Panc1 (cell line): ENCODE results near the gene ITGA8. TPM values are rescaled to one million over a fixed set of nuclear protein-coding genes. Genes with fewer than 3 reads are reported as not detected.

Experiments
- ATAC-seq: fragments of 200-7000 bp; cut with Tn5 transposase; 2 replicates; pipeline ENCODE4 v1.9.1; 2020; ENCODE audit warnings: mild to moderate bottlenecking, moderate library complexity
- BruUV-seq: library from RNA; stranded (reverse); fragments of 400-500 nt; replicated peaks from 2 replicates; lab custom pipeline; 2021; lab: Mats Ljungman, UMichigan
- CTCF ChIA-PET: fragments of 300-600 bp; sonication (Branson Sonifier 250); formaldehyde crosslinking; loops from one replicate; lab custom pipeline; 2022; ENCODE audit warnings: antibody characterized with exemption; lab: Charles Lee
- POLR2A ChIA-PET: fragments of 300-600 bp; sonication (Branson Sonifier 250); formaldehyde crosslinking; loops from one replicate; lab custom pipeline; 2022; ENCODE audit warnings: antibody characterized with exemption; lab: Charles Lee
- DNase-seq: peaks from one replicate; pipeline ENCODE4 v3.0.0-alpha.2; 2010; ENCODE audit warnings: low read depth, low spot score
- H3K27ac ChIP-seq: 2 replicates; pipeline ENCODE4 v1.5.1; 2011; ENCODE audit warnings: mild to moderate bottlenecking, low read length, inconsistent platforms
- H3K27me3 ChIP-seq: fragments of 200-500 bp; sonication (Bioruptor generic); 2 replicates; pipeline ENCODE4 v1.6.0; 2014; ENCODE audit warnings: low read length, inconsistent platforms; ENCODE audit not compliant: control insufficient read depth, insufficient read depth
- H3K36me3 ChIP-seq: fragments of 200-500 bp; sonication (Bioruptor generic); 2 replicates; pipeline ENCODE4 v1.5.1; 2014; ENCODE audit warnings: inconsistent platforms, mild to moderate bottlenecking, low read length, moderate library complexity; ENCODE audit not compliant: control insufficient read depth, insufficient read depth
- H3K4me1 ChIP-seq: 2 replicates; pipeline ENCODE4 v1.5.1; 2011; ENCODE audit warnings: inconsistent platforms, mild to moderate bottlenecking, low read length, moderate library complexity; ENCODE audit not compliant: control insufficient read depth, insufficient read depth
- H3K4me3 ChIP-seq, 2 experiments: 2 replicates each; pipeline ENCODE4 v1.5.1; 2011 to 2012; ENCODE audit warnings: low read depth in 2 of 2, low read length in 2 of 2, mild to moderate bottlenecking in 2 of 2, inconsistent platforms in 1 of 2, moderate library complexity in 1 of 2
- H3K9me3 ChIP-seq: fragments of 200-500 bp; sonication (Bioruptor generic); 2 replicates; pipeline ENCODE4 v1.5.1; 2014; ENCODE audit warnings: low read depth, mild to moderate bottlenecking, inconsistent platforms, low read length, moderate library complexity; ENCODE audit not compliant: control insufficient read depth, insufficient read depth
- CTCF ChIP-seq: fragments of 450-650 bp; IDR thresholded peaks from 2 replicates; pipeline ENCODE4 v1.5.1; 2017; ENCODE audit warnings: mild to moderate bottlenecking
- POLR2AphosphoS5 ChIP-seq: IDR thresholded peaks from 2 replicates; pipeline ENCODE4 v1.6.1; 2012; ENCODE audit warnings: mild to moderate bottlenecking, low read depth, low read length, moderate library complexity
- SIN3A ChIP-seq: IDR thresholded peaks from 2 replicates; pipeline ENCODE4 v1.6.1; 2012; ENCODE audit warnings: low read depth, mild to moderate bottlenecking, low read length, moderate library complexity, borderline replicate concordance; ENCODE audit not compliant: insufficient read depth
- TCF7L2 ChIP-seq: IDR thresholded peaks from 2 replicates; pipeline ENCODE4 v1.6.1; 2011; ENCODE audit warnings: mild to moderate bottlenecking, low read depth, low read length, inconsistent platforms
- in situ Hi-C: cut with HindIII; loops from 2 replicates; pipeline ENCODE4 v1.10.0; 2016; ENCODE audit warnings: low sequenced_read_pairs, low pct_unique_long_range_greater_than_20kb
- intact Hi-C: fragments of 100-400 bp; cut with micrococcal nuclease; formaldehyde crosslinking; loops from one replicate; pipeline ENCODE4 v1.10.0; 2022; ENCODE audit not compliant: unreplicated experiment
- total RNA-seq: library from RNA; stranded (reverse); gene quantifications from one replicate; pipeline ENCODE4 v1.2.1, GENCODE V29; 2021; ENCODE audit not compliant: unreplicated experiment
- TF ChIP-seq, protein P1 (sequence below), 2 experiments: IDR thresholded peaks; 2 replicates each; pipeline ENCODE4 v1.6.1; 2011 to 2012; ENCODE audit warnings: low read depth in 2 of 2, control low read depth in 1 of 2, low read length in 1 of 2, mild to moderate bottlenecking in 1 of 2, moderate library complexity in 1 of 2; ENCODE audit not compliant: insufficient read depth in 1 of 2

The ITGA8 gene
- total RNA-seq, 1 experiment from 2014 or later: 0.18 TPM

DNA sequence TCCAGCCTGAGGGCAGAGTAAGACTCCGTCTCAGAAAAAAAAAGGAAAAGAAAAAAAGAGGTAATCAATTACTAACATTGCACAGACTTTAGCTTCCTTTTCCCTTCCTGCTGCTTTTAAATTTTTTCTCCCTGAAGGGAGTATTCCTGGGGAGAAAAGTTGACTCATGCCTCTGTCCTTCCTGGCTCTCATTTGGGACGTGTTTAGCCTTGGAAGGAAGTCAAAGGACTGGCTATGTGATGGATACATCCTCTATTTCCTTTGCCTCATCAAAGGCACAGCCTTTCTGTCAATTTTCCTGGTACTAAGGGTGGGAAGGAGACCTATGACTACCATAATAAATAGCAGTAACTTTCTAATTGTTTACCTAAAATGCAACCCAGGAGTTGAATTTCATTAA lies 77.6 kb downstream of the ITGA8 start:
- BruUV-seq: no TSS peak

GRCh38 chr10:15640536-15641085 lies 79.1 kb downstream of the ITGA8 start:
- no peaks in the 10 kb centered on the region for H3K36me3 ChIP-seq
- DNase-seq: no peak
- H3K4me3 ChIP-seq: no peak overlapping the region
- H3K27me3 ChIP-seq: no peaks in the 10 kb centered on the region
- TF ChIP-seq, protein P1, sequence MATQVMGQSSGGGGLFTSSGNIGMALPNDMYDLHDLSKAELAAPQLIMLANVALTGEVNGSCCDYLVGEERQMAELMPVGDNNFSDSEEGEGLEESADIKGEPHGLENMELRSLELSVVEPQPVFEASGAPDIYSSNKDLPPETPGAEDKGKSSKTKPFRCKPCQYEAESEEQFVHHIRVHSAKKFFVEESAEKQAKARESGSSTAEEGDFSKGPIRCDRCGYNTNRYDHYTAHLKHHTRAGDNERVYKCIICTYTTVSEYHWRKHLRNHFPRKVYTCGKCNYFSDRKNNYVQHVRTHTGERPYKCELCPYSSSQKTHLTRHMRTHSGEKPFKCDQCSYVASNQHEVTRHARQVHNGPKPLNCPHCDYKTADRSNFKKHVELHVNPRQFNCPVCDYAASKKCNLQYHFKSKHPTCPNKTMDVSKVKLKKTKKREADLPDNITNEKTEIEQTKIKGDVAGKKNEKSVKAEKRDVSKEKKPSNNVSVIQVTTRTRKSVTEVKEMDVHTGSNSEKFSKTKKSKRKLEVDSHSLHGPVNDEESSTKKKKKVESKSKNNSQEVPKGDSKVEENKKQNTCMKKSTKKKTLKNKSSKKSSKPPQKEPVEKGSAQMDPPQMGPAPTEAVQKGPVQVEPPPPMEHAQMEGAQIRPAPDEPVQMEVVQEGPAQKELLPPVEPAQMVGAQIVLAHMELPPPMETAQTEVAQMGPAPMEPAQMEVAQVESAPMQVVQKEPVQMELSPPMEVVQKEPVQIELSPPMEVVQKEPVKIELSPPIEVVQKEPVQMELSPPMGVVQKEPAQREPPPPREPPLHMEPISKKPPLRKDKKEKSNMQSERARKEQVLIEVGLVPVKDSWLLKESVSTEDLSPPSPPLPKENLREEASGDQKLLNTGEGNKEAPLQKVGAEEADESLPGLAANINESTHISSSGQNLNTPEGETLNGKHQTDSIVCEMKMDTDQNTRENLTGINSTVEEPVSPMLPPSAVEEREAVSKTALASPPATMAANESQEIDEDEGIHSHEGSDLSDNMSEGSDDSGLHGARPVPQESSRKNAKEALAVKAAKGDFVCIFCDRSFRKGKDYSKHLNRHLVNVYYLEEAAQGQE (IDR thresholded peaks at IDR 0.05; ENCODE audit: insufficient read depth in 1 of 2, low read depth in 2 of 2, low read length in 1 of 2): no peak
- TF ChIP-seq SIN3A (no peak), POLR2AphosphoS5 (no peak), TCF7L2 (no peak), CTCF (no peak)
- ChIA-PET CTCF (no interaction called here), POLR2A (interaction anchor here (0.5 kb wide), 1 partner anchor 112 kb away, joined by 3 read pairs; no protein-coding TSS in a partner anchor)
- no peak for ATAC-seq
- H3K27ac ChIP-seq: no peak overlapping the region
- H3K4me1 ChIP-seq: no peaks in the 10 kb centered on the region
- intact Hi-C loops (no loop called here), in situ Hi-C loops (no loop called here)
- no TSS peak for BruUV-seq
- no peaks in the 10 kb centered on the region for H3K9me3 ChIP-seq

More for the DNA sequence above, 77.6 kb downstream of the ITGA8 start:
- intact Hi-C loops (no loop called here), in situ Hi-C loops (no loop called here)
- no peaks in the 10 kb centered on the region for H3K9me3 ChIP-seq
- ATAC-seq (no peak), DNase-seq (no peak)
- H3K36me3 ChIP-seq: no peaks in the 10 kb centered on the region
- ChIA-PET POLR2A (no interaction called here), CTCF (no interaction called here)
- H3K4me1 ChIP-seq: no peaks in the 10 kb centered on the region
- H3K4me3 ChIP-seq: no peak overlapping the region
- TF ChIP-seq POLR2AphosphoS5 (no peak), SIN3A (no peak), CTCF (no peak), TCF7L2 (no peak)
- TF ChIP-seq, protein P1 (IDR thresholded peaks at IDR 0.05; ENCODE audit: insufficient read depth in 1 of 2, low read depth in 2 of 2, low read length in 1 of 2): no peak
- no peak overlapping the region for H3K27ac ChIP-seq
- H3K27me3 ChIP-seq: no peaks in the 10 kb centered on the region
